OCI-LY1 (cell line): Measurements from ENCODE around the gene LSAMP.

Experiments used
- CTCF ChIP-seq: fragments of 200-600 bp; sonication (generic), shearing (Covaris generic); IDR thresholded peaks from 2 replicates; pipeline ENCODE4 v1.5.1; 2017; ENCODE audit warnings: mild to moderate bottlenecking, antibody characterized with exemption, low read length, moderate library complexity, mixed read lengths
- EZH2 ChIP-seq: fragments of 200-600 bp; sonication (generic), shearing (Covaris generic); IDR thresholded peaks from 2 replicates; pipeline ENCODE4 v1.8.0; 2017; ENCODE audit warnings: borderline replicate concordance, mixed run types, mild to moderate bottlenecking, antibody characterized with exemption, low read length, moderate library complexity, mixed read lengths

DNA sequence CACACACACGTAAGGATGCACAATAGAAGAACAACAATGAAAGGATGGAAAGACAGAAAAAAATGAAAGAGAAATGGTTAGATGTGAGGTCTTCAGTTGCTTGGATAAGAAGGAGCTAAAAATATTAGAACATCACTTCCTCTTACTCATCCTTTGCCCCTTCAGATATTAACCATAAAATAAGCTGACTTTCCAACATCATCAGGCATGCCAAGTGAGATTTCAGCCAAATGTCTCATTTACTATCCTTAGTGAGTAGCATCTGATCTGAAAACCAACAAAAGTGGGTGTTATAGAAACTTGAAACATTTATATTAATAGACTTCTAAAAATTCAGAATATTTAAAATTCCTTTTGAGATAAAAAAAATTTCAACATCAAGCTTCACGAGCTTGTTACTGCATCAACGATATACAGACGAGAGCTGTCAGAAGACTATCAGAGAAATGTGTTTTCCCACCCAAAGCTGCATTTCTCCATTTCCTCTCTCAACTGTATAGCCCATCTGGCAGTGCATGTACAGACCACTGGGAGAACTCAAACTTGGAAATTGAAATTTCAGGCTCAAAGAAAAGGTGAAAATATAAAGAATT, 25.4 kb upstream of the LSAMP start:
- TF ChIP-seq EZH2 (no peak), CTCF (no peak)
